ENCODE measurements around the gene SND1.

- TF ChIP-seq, protein P1, sequence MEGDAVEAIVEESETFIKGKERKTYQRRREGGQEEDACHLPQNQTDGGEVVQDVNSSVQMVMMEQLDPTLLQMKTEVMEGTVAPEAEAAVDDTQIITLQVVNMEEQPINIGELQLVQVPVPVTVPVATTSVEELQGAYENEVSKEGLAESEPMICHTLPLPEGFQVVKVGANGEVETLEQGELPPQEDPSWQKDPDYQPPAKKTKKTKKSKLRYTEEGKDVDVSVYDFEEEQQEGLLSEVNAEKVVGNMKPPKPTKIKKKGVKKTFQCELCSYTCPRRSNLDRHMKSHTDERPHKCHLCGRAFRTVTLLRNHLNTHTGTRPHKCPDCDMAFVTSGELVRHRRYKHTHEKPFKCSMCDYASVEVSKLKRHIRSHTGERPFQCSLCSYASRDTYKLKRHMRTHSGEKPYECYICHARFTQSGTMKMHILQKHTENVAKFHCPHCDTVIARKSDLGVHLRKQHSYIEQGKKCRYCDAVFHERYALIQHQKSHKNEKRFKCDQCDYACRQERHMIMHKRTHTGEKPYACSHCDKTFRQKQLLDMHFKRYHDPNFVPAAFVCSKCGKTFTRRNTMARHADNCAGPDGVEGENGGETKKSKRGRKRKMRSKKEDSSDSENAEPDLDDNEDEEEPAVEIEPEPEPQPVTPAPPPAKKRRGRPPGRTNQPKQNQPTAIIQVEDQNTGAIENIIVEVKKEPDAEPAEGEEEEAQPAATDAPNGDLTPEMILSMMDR (IDR thresholded peaks at IDR 0.05), result no peak
- no peak for TF ChIP-seq POLR2A (IDR thresholded peaks at IDR 0.05)
These were observed 465.7 kb downstream of the SND1 start for GRCh38 chr7:128117691-128118090.

All from right lobe of liver (tissue), 4 donors.